GM18499 (cell line): ENCODE data around the gene UQCRC1.

Source experiments
- ATAC-seq: cut with Tn5 transposase; IDR thresholded peaks from one replicate; pipeline ENCODE4 v1.9.1; 2021; ENCODE audit warnings: moderate number of reproducible peaks; ENCODE audit not compliant: insufficient read depth, unreplicated experiment

The UQCRC1 gene

GRCh38 chr3:48609088-48610005 lies at the start of gene UQCRC1:
Gene UQCRC1, minus strand, starts transcription at chr3:48609646. Its CDS starts 26 bp downstream, at chr3:48609620.
- peak; percentile 78 for ATAC-seq

- no peak for ATAC-seq
These were observed 47.4 kb upstream of the UQCRC1 start for GRCh38 chr3:48656841-48657281.

GRCh38 chr3:48656061-48656840 lies 46.8 kb upstream of the UQCRC1 start:
- no peak for ATAC-seq

- ATAC-seq, result no peak
These were observed 46.2 kb upstream of the UQCRC1 start for GRCh38 chr3:48655606-48656005.

- no peak for ATAC-seq
These were observed 45.6 kb upstream of the UQCRC1 start for GRCh38 chr3:48655063-48655462.

GRCh38 chr3:48652923-48653715 lies 43.7 kb upstream of the UQCRC1 start:
- no peak for ATAC-seq

- ATAC-seq, result no peak
These were observed 42.3 kb upstream of the UQCRC1 start for GRCh38 chr3:48651771-48652170.

- no peak for ATAC-seq
These were observed 41.3 kb upstream of the UQCRC1 start for GRCh38 chr3:48650723-48651122.

- no peak for ATAC-seq
These were observed 38.9 kb upstream of the UQCRC1 start for GRCh38 chr3:48648188-48648850.

GRCh38 chr3:48647714-48648113 lies 38.3 kb upstream of the UQCRC1 start:
- no peak for ATAC-seq

GRCh38 chr3:48644898-48645760 lies 35.7 kb upstream of the UQCRC1 start:
- ATAC-seq, result no peak

GRCh38 chr3:48642605-48643004 lies 33.2 kb upstream of the UQCRC1 start:
- ATAC-seq, result no peak

GRCh38 chr3:48641396-48641795 lies 31.9 kb upstream of the UQCRC1 start:
- ATAC-seq, result no peak

GRCh38 chr3:48639944-48640606 lies 30.6 kb upstream of the UQCRC1 start:
- ATAC-seq, result no peak

GRCh38 chr3:48637305-48637704 lies 27.9 kb upstream of the UQCRC1 start:
- ATAC-seq, result no peak

- no peak for ATAC-seq
These were observed 26.8 kb upstream of the UQCRC1 start for GRCh38 chr3:48636149-48636655.

GRCh38 chr3:48635222-48636021 lies 26.0 kb upstream of the UQCRC1 start, which contains the start of gene SLC26A6:
Gene SLC26A6, minus strand, starts transcription at chr3:48635461. Its CDS starts 68 bp downstream, at chr3:48635393.
- ATAC-seq, result peak; percentile 46
